ENCODE results near the gene TTC27. TPM values are rescaled to one million over a fixed set of nuclear protein-coding genes. Genes with fewer than 3 reads are reported as not detected.

TTC27 gene
- polyA plus RNA-seq, 1 donor (not counting 4 experiments of a cell fraction or from before 2014, with no cell fraction given), result 28.7 TPM

- peak overlapping the region; percentile 54 for H3K4me2 ChIP-seq (ENCODE audit: control insufficient read depth, extremely low read depth, insufficient read depth, low read depth, low read length)
- no peak for DNase-seq (ENCODE audit: low read depth, low spot score)
- peak overlapping the region; percentile 24 for H3K27ac ChIP-seq (ENCODE audit: control insufficient read depth, insufficient read depth, low read length)
- dilution Hi-C loops (cut with MboI; ENCODE audit: extremely low pct_ligation_motif_present, low sequenced_read_pairs), result no loop called here
- no peaks in the 10 kb centered on the region for H4K20me1 ChIP-seq (ENCODE audit: control insufficient read depth, extremely low read depth, insufficient read depth, low read length)
- no peak for TF ChIP-seq CTCF (optimal IDR thresholded peaks at IDR 0.05 in 1 of 3, IDR thresholded peaks at IDR 0.05 in 1 of 3, conservative IDR thresholded peaks at IDR 0.05 in 1 of 3; ENCODE audit: extremely low read depth in 1 of 3, insufficient read depth in 2 of 3, low read length in 3 of 3)
- TF ChIP-seq EZH2 (IDR thresholded peaks at IDR 0.05; ENCODE audit: low read length), result no peak
- H3K27me3 ChIP-seq (ENCODE audit: control insufficient read depth, extremely low read depth, insufficient read depth, low read length), result no peaks in the 10 kb centered on the region
- H3K4me1 ChIP-seq (ENCODE audit: control insufficient read depth, extremely low read depth, insufficient read depth, low read length), result peaks cover 24% of the 10 kb centered on the region
- H3K9ac ChIP-seq (ENCODE audit: control insufficient read depth, extremely low read depth, insufficient read depth, low read length), result no peak overlapping the region
- H3K4me3 ChIP-seq (ENCODE audit: control insufficient read depth in 2 of 3, extremely low read depth in 1 of 3, insufficient read depth in 2 of 3, low read depth in 1 of 3, low read length in 3 of 3), result no peak overlapping the region
- no peaks in the 10 kb centered on the region for H3K36me3 ChIP-seq (ENCODE audit: control insufficient read depth in 2 of 2, extremely low read depth in 1 of 2, insufficient read depth in 2 of 2, low read length in 2 of 2)
- H3K9me3 ChIP-seq (ENCODE audit: control insufficient read depth, low read depth, low read length), result no peaks in the 10 kb centered on the region
- no peaks in the 10 kb centered on the region for H3K79me2 ChIP-seq (ENCODE audit: control insufficient read depth, insufficient read depth, low read length)
- H3K9me1 ChIP-seq (ENCODE audit: control insufficient read depth, extremely low read depth, insufficient read depth, low read length), result peaks cover 4% of the 10 kb centered on the region
- no peak overlapping the region for H2AFZ ChIP-seq (ENCODE audit: control insufficient read depth, low read length)
- no peak for FAIRE-seq
Observed at GRCh38 chr2:32711219-32711618, 83.4 kb downstream of the TTC27 start.

GRCh38 chr2:32711908-32712501, 84.2 kb downstream of the TTC27 start:
- H3K79me2 ChIP-seq (ENCODE audit: control insufficient read depth, insufficient read depth, low read length), result no peaks in the 10 kb centered on the region
- H3K36me3 ChIP-seq (ENCODE audit: control insufficient read depth in 2 of 2, extremely low read depth in 1 of 2, insufficient read depth in 2 of 2, low read length in 2 of 2), result no peaks in the 10 kb centered on the region
- no peaks in the 10 kb centered on the region for H3K27me3 ChIP-seq (ENCODE audit: control insufficient read depth, extremely low read depth, insufficient read depth, low read length)
- peaks cover 2% of the 10 kb centered on the region for H3K9me1 ChIP-seq (ENCODE audit: control insufficient read depth, extremely low read depth, insufficient read depth, low read length)
- FAIRE-seq (peak; percentile 32), DNase-seq (ENCODE audit: low read depth, low spot score) (no peak)
- H3K9ac ChIP-seq (ENCODE audit: control insufficient read depth, extremely low read depth, insufficient read depth, low read length), result no peak overlapping the region
- H3K9me3 ChIP-seq (ENCODE audit: control insufficient read depth, low read depth, low read length), result no peaks in the 10 kb centered on the region
- no peak overlapping the region for H2AFZ ChIP-seq (ENCODE audit: control insufficient read depth, low read length)
- TF ChIP-seq EZH2 (IDR thresholded peaks at IDR 0.05; ENCODE audit: low read length), result no peak
- TF ChIP-seq CTCF (optimal IDR thresholded peaks at IDR 0.05 in 1 of 3, IDR thresholded peaks at IDR 0.05 in 1 of 3, conservative IDR thresholded peaks at IDR 0.05 in 1 of 3; ENCODE audit: extremely low read depth in 1 of 3, insufficient read depth in 2 of 3, low read length in 3 of 3), result no peak
- H3K4me1 ChIP-seq (ENCODE audit: control insufficient read depth, extremely low read depth, insufficient read depth, low read length), result peaks cover 28% of the 10 kb centered on the region
- H3K4me3 ChIP-seq (ENCODE audit: control insufficient read depth in 2 of 3, extremely low read depth in 1 of 3, insufficient read depth in 2 of 3, low read depth in 1 of 3, low read length in 3 of 3), result no peak overlapping the region
- dilution Hi-C loops (cut with MboI; ENCODE audit: extremely low pct_ligation_motif_present, low sequenced_read_pairs), result no loop called here
- H3K4me2 ChIP-seq (ENCODE audit: control insufficient read depth, extremely low read depth, insufficient read depth, low read depth, low read length), result no peak overlapping the region
- peak overlapping the region; percentile 49 for H3K27ac ChIP-seq (ENCODE audit: control insufficient read depth, insufficient read depth, low read length)
- no peaks in the 10 kb centered on the region for H4K20me1 ChIP-seq (ENCODE audit: control insufficient read depth, extremely low read depth, insufficient read depth, low read length)

Measured in keratinocyte (primary cell).